H1 (cell line): ENCODE data around the gene TACC2. TPM values are rescaled to one million over a fixed set of nuclear protein-coding genes. Genes with fewer than 3 reads are reported as not detected.

Experiments used
- CTCF ChIA-PET: fragments of 300-600 bp; sonication (Branson Sonifier 250); formaldehyde crosslinking; loops from one replicate; lab custom pipeline; 2021; ENCODE audit not compliant: partially characterized antibody; lab: Charles Lee
- POLR2A ChIA-PET: fragments of 300-600 bp; sonication (Branson Sonifier 250); formaldehyde crosslinking; loops from one replicate; lab custom pipeline; 2021; ENCODE audit warnings: inconsistent platforms; ENCODE audit not compliant: partially characterized antibody; lab: Charles Lee
- DNase-seq, 2 experiments: peaks; one replicate each; pipeline versions ENCODE4 v3.0.0 to v3.0.0-alpha.2; 2010 to 2022; ENCODE audit warnings: low spot score in 2 of 2, low read depth in 1 of 2, mixed read lengths in 1 of 2
- FAIRE-seq: peaks from 2 replicates; lab custom pipeline; 2011; peaks lifted over from hg19 to GRCh38; lab: Jason Lieb, UNC
- H2AFZ ChIP-seq: 2 replicates; pipeline ENCODE4 v1.8.1; 2012; ENCODE audit warnings: low read length, inconsistent platforms
- H2AK5ac ChIP-seq: 2 replicates; pipeline ENCODE4 v1.6.1; 2013; ENCODE audit warnings: low read depth, low read length
- H2BK120ac ChIP-seq: replicated peaks from 2 replicates; pipeline ENCODE3; 2013; ENCODE audit warnings: low read depth, low read length, inconsistent platforms
- H2BK12ac ChIP-seq: 2 replicates; pipeline ENCODE4 v1.6.1; 2013; ENCODE audit warnings: low read depth, low read length
- H2BK15ac ChIP-seq: 2 replicates; pipeline ENCODE4 v1.6.1; 2013; ENCODE audit warnings: low read length
- H2BK20ac ChIP-seq: 2 replicates; pipeline ENCODE4 v1.6.1; 2013; ENCODE audit warnings: low read length
- H2BK5ac ChIP-seq: 2 replicates; pipeline ENCODE4 v1.6.1; 2013; ENCODE audit warnings: low read depth, low read length
- H3K14ac ChIP-seq: 2 replicates; pipeline ENCODE4 v1.6.1; 2013; ENCODE audit warnings: inconsistent platforms; ENCODE audit not compliant: insufficient read length
- H3K18ac ChIP-seq: 2 replicates; pipeline ENCODE4 v1.6.1; 2013; ENCODE audit warnings: low read length; ENCODE audit errors: extremely low read depth
- H3K23ac ChIP-seq: 2 replicates; pipeline ENCODE4 v1.6.1; 2013; ENCODE audit warnings: inconsistent platforms; ENCODE audit not compliant: insufficient read length
- H3K23me2 ChIP-seq: 2 replicates; pipeline ENCODE4 v1.6.1; 2013; ENCODE audit warnings: low read depth, low read length
- H3K27ac ChIP-seq: 2 replicates; pipeline ENCODE4 v1.6.1; 2011; ENCODE audit warnings: low read depth, low read length, inconsistent platforms
- H3K27me3 ChIP-seq, 4 experiments: replicated peaks in 1 of 4; 1 replicate in 1 of 4; 2 replicates in 3 of 4; pipeline versions ENCODE4 v1.6.1 to v1.8.1; 2011 to 2013; ENCODE audit warnings: low read length in 3 of 4, mild to moderate bottlenecking in 3 of 4, inconsistent platforms in 2 of 4, mixed read lengths in 2 of 4, moderate library complexity in 1 of 4; ENCODE audit not compliant: control insufficient read depth in 3 of 4, insufficient read depth in 3 of 4; ENCODE audit errors: extremely low read depth in 1 of 4
- H3K36me3 ChIP-seq, 4 experiments: 2 replicates each; pipeline versions ENCODE4 v1.6.1 to v1.8.1; 2011 to 2013; ENCODE audit warnings: mild to moderate bottlenecking in 4 of 4, low read length in 3 of 4, moderate library complexity in 2 of 4, control low read depth in 1 of 4, inconsistent platforms in 1 of 4; ENCODE audit not compliant: insufficient read depth in 4 of 4, control insufficient read depth in 2 of 4
- H3K4ac ChIP-seq: replicated peaks from 2 replicates; pipeline ENCODE3; 2013; ENCODE audit warnings: low read length, low read depth, mixed read lengths, inconsistent platforms; ENCODE audit not compliant: insufficient read length
- H3K4me1 ChIP-seq, 4 experiments: replicated peaks in 1 of 4; 1 replicate in 1 of 4; 2 replicates in 3 of 4; pipeline versions ENCODE4 v1.6.1 to v1.8.1; 2011 to 2013; ENCODE audit warnings: low read length in 3 of 4, inconsistent platforms in 2 of 4, mixed read lengths in 1 of 4; ENCODE audit not compliant: insufficient read depth in 4 of 4, control insufficient read depth in 3 of 4
- H3K4me2 ChIP-seq, 2 experiments: 2 replicates each; pipeline versions ENCODE4 v1.6.1 to v1.8.1; 2011 to 2013; ENCODE audit warnings: low read depth in 2 of 2, low read length in 2 of 2, control low read depth in 1 of 2, inconsistent platforms in 1 of 2, mild to moderate bottlenecking in 1 of 2; ENCODE audit not compliant: insufficient read depth in 1 of 2
- H3K4me3 ChIP-seq, 4 experiments: fragments of 200-600, 300-600 bp in 1 of 4; sonication (generic), shearing (Covaris generic), sonication (Bioruptor Twin) in 1 of 4; 2 replicates each; pipeline versions ENCODE4 v1.5.1 to v1.8.1; 2011 to 2016; ENCODE audit warnings: low read length in 4 of 4, low read depth in 3 of 4, control low read depth in 2 of 4, inconsistent platforms in 2 of 4, mild to moderate bottlenecking in 2 of 4, mixed read lengths in 1 of 4, moderate library complexity in 1 of 4; ENCODE audit not compliant: insufficient read depth in 2 of 4; ENCODE audit errors: extremely low read depth in 1 of 4
- H3K56ac ChIP-seq: replicated peaks from 2 replicates; pipeline ENCODE3; 2013; ENCODE audit warnings: low read depth, mild to moderate bottlenecking, mixed read lengths, low read length, inconsistent platforms; ENCODE audit not compliant: insufficient read length
- H3K79me1 ChIP-seq: 2 replicates; pipeline ENCODE4 v1.6.1; 2013; ENCODE audit warnings: low read depth, low read length, control low read depth
- H3K79me2 ChIP-seq, 2 experiments: 2 replicates each; pipeline versions ENCODE4 v1.6.1 to v1.8.1; 2012 to 2013; ENCODE audit warnings: low read length in 2 of 2, mild to moderate bottlenecking in 2 of 2, inconsistent platforms in 1 of 2; ENCODE audit not compliant: insufficient read depth in 2 of 2, control insufficient read depth in 1 of 2
- H3K9ac ChIP-seq, 4 experiments: replicated peaks in 1 of 4; 1 replicate in 1 of 4; 2 replicates in 3 of 4; pipeline versions ENCODE4 v1.6.1 to v1.8.1; 2011 to 2013; ENCODE audit warnings: low read depth in 3 of 4, low read length in 3 of 4, control low read depth in 2 of 4, mild to moderate bottlenecking in 2 of 4, moderate library complexity in 2 of 4, inconsistent platforms in 1 of 4; ENCODE audit errors: extremely low read depth in 1 of 4
- H3K9me3 ChIP-seq, 2 experiments: 2 replicates each; pipeline versions ENCODE4 v1.6.1 to v1.8.1; 2012 to 2013; ENCODE audit warnings: mild to moderate bottlenecking in 2 of 2, moderate library complexity in 2 of 2, control low read depth in 1 of 2, inconsistent platforms in 1 of 2, low read depth in 1 of 2, low read length in 1 of 2, mixed read lengths in 1 of 2; ENCODE audit not compliant: insufficient read depth in 2 of 2
- H4K20me1 ChIP-seq, 2 experiments: replicated peaks in 1 of 2; 2 replicates each; pipeline versions ENCODE3 to v1.8.1; 2011 to 2013; ENCODE audit warnings: inconsistent platforms in 2 of 2, low read length in 2 of 2, mild to moderate bottlenecking in 1 of 2; ENCODE audit not compliant: insufficient read depth in 2 of 2, control insufficient read depth in 1 of 2
- H4K5ac ChIP-seq: 2 replicates; pipeline ENCODE4 v1.6.1; 2013; ENCODE audit warnings: low read length, low read depth, mixed read lengths, inconsistent platforms; ENCODE audit not compliant: insufficient read length
- H4K8ac ChIP-seq: 2 replicates; pipeline ENCODE4 v1.8.0; 2013; ENCODE audit warnings: mild to moderate bottlenecking, moderate library complexity, low read length, inconsistent platforms; ENCODE audit not compliant: insufficient read depth; ENCODE audit errors: extremely low read depth
- H4K91ac ChIP-seq: replicated peaks from 2 replicates; pipeline ENCODE3; 2013; ENCODE audit warnings: low read length, mixed read lengths, inconsistent platforms; ENCODE audit not compliant: insufficient read length
- TAF7 ChIP-seq: optimal IDR thresholded peaks from 2 replicates; pipeline ENCODE3; 2011; ENCODE audit warnings: low read depth, mild to moderate bottlenecking, inconsistent platforms, low read length, moderate library complexity, borderline replicate concordance
- WGBS, 2 experiments: shearing (Covaris generic) in 1 of 2; methylation state at CpG; one replicate each; pipeline versions ENCODE4 v1.1.6 to v1.1.7; 2013 to 2015; ENCODE audit warnings: low lambda C conversion rate in 2 of 2, mixed read lengths in 2 of 2, inconsistent platforms in 1 of 2, low coverage in 1 of 2, missing lambda C conversion rate in 1 of 2; ENCODE audit not compliant: insufficient replicate concordance in 2 of 2, insufficient coverage in 1 of 2, insufficient read length in 1 of 2; ENCODE audit errors: extremely low coverage in 1 of 2, missing lambda C conversion rate in 1 of 2; 5-methylcytosine and 5-hydroxymethylcytosine counted together
- polyA plus RNA-seq, 7 experiments: library from polyadenylated mRNA; depleted of rRNA in 3 of 7; stranded (reverse) in 5 of 7; unstranded in 2 of 7; fragments of >200 nt in 5 of 7; fragments of 200-250 nt in 2 of 7; gene quantifications; 1 replicate in 5 of 7; 2 replicates in 1 of 7; 4 replicates in 1 of 7; pipeline versions ENCODE4 v1.2.1 to v1.2.3, GENCODE V29; 2011 to 2013; ENCODE audit warnings: missing spikeins in 2 of 7, mixed read lengths in 2 of 7
- total RNA-seq: library from RNA; stranded (reverse); fragmentation: NEBNext Ultra II Directional; extraction: Animal tissue kit (Norgen Biotek cat#: 25700); gene quantifications from 2 replicates; pipeline ENCODE4 v1.2.1, GENCODE V29; 2021

TACC2 gene
- total and polyA plus RNA-seq, 2 of the 8 experiments (the other 6 are each of a cell fraction or from before 2014, with no cell fraction given): 21.2 to 46.6 TPM

DNA sequence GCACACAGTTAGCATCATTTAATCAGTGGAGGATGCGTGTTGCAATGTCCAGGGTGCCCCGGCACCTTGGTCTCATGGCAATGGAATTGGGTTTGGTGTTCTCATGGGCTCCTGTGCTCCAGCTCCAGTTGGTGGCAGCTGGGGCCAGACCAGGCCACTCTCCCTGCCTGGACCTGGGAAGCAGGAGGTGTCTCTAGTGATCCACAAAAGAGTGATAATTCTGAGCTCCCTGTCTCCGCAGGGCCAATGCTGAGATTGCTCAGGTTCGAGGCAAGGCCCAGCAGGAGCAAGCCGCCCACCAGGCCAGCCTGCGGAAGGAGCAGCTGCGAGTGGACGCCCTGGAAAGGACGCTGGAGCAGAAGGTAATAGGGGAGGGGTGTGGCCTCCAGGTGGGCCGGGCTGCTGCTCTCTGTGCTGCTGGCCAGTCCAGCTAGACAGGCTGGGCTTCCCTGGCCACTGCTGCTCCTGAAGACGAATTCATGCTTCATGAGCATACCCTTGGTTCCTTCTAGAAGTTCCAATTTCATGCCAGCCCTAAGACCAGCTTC lies 260.4 kb downstream of the TACC2 start:
- H3K27me3 ChIP-seq: no peaks in the 10 kb centered on the region
- WGBS, 2 experiments: 89% methylated on average over 11 of the region's 11 CpGs; no CpG with 5 or more reads in 1 of the 2 experiments
- H3K4me1 ChIP-seq: no peaks in the 10 kb centered on the region
- H2AFZ ChIP-seq: no peak overlapping the region
- no peak overlapping the region for H2BK20ac ChIP-seq
- H2BK15ac ChIP-seq: no peak overlapping the region
- no peaks in the 10 kb centered on the region for H4K20me1 ChIP-seq
- no peak overlapping the region for H3K4me3 ChIP-seq
- H4K8ac ChIP-seq: no peak overlapping the region; the same call in 1 of the 2 replicates
- H4K91ac ChIP-seq: no peak overlapping the region
- no peaks in the 10 kb centered on the region for H3K23me2 ChIP-seq
- no peak overlapping the region; the same call in 1 of the 2 replicates for H3K27ac ChIP-seq
- H3K79me2 ChIP-seq: no peaks in the 10 kb centered on the region
- POLR2A ChIA-PET: interaction anchor here (1.2 kb wide), 1 partner anchor 9 kb away, joined by 4 read pairs; no protein-coding TSS in a partner anchor
- no peak overlapping the region for H3K18ac ChIP-seq
- H2BK120ac ChIP-seq: no peak overlapping the region
- no peak for TF ChIP-seq TAF7
- H2BK12ac ChIP-seq: no peak overlapping the region
- H3K23ac ChIP-seq: no peak overlapping the region
- no peaks in the 10 kb centered on the region for H3K79me1 ChIP-seq
- no peak overlapping the region for H4K5ac ChIP-seq
- H3K9ac ChIP-seq: no peak overlapping the region
- no peak overlapping the region for H2AK5ac ChIP-seq
- DNase-seq (no peak), FAIRE-seq (no peak)
- H3K14ac ChIP-seq: no peak overlapping the region
- H3K36me3 ChIP-seq: peaks cover 9 to 33% (median 25%) of the 10 kb centered on the region in 4 experiments
- no peak overlapping the region for H3K4ac ChIP-seq
- H3K9me3 ChIP-seq: no peaks in the 10 kb centered on the region
- CTCF ChIA-PET: interaction anchor here (1.1 to 1.7 kb wide), 4 partner anchors 14 to 109 kb away, joined by 3 to 5 read pairs (median 4); partner anchors contain the start of gene BTBD16
- no peak overlapping the region for H2BK5ac ChIP-seq
- H3K4me2 ChIP-seq: no peak overlapping the region
- H3K56ac ChIP-seq: no peak overlapping the region
